Heart left ventricle (tissue), 16 donors: ENCODE results near the gene ZNF213. TPM values are rescaled to one million over a fixed set of nuclear protein-coding genes. Genes with fewer than 3 reads are reported as not detected.

Experiments used
- ATAC-seq, 4 donors: fragments of 200-7000 bp; cut with Tn5 transposase; one replicate each; pipeline ENCODE4 v1.9.1; 2020 to 2022; ENCODE audit warnings: moderate library complexity in 4 of 4, mild to moderate bottlenecking in 3 of 4, moderate number of reproducible peaks in 1 of 4
- DNase-seq, 5 donors: peaks; one replicate each; pipeline ENCODE4 v3.0.0-alpha.2; 2020
- H3K27ac ChIP-seq, 12 donors: fragments of 200-600 bp; sonication (generic) in 4 of 12; one replicate each; pipeline versions ENCODE4 v1.5.0 to v1.8.0; 2016 to 2022; ENCODE audit warnings: mild to moderate bottlenecking in 2 of 12
- H3K27me3 ChIP-seq, 9 donors: fragments of 200-600 bp; sonication (generic) in 2 of 9; one replicate each; pipeline versions ENCODE4 v1.5.1 to v1.8.0; 2016 to 2022; ENCODE audit warnings: mild to moderate bottlenecking in 3 of 9
- H3K36me3 ChIP-seq, 9 donors: fragments of 200-600 bp; sonication (generic) in 2 of 9; one replicate each; pipeline versions ENCODE4 v1.5.0 to v1.8.0; 2018 to 2022; ENCODE audit warnings: mild to moderate bottlenecking in 2 of 9
- H3K4me1 ChIP-seq, 12 donors: fragments of 200-600 bp; sonication (generic) in 4 of 12; one replicate each; pipeline versions ENCODE4 v1.5.0 to v1.8.0; 2016 to 2022; ENCODE audit warnings: mild to moderate bottlenecking in 3 of 12
- H3K4me3 ChIP-seq, 12 donors: fragments of 200-600 bp; sonication (generic) in 4 of 12; one replicate each; pipeline versions ENCODE4 v1.5.0 to v1.8.0; 2017 to 2022; ENCODE audit warnings: mild to moderate bottlenecking in 9 of 12, moderate library complexity in 4 of 12
- H3K9me3 ChIP-seq, 12 donors: fragments of 200-600 bp; sonication (generic) in 4 of 12; one replicate each; pipeline versions ENCODE4 v1.5.0 to v1.8.0; 2016 to 2022; ENCODE audit warnings: mild to moderate bottlenecking in 1 of 12
- POLR2A ChIP-seq, 2 donors: fragments of 450-650 bp; IDR thresholded peaks; one replicate each; pipeline ENCODE4 v1.6.1; 2017; ENCODE audit warnings: antibody characterized with exemption in 2 of 2, mild to moderate bottlenecking in 2 of 2, moderate library complexity in 2 of 2
- WGBS, 4 donors: extraction: QIAGEN DNeasy Blood & Tissue Kit in 2 of 4; methylation state at CpG; one replicate each; pipeline versions ENCODE4 v1.1.5 to v1.1.7; 2013 to 2018; 5-methylcytosine and 5-hydroxymethylcytosine counted together
- intact Hi-C, 10 donors: fragments of 100-400 bp; cut with DNase I; formaldehyde crosslinking; loops; one replicate each; pipeline versions ENCODE4 v1.11.1 to v1.14.2; 2022
- polyA plus RNA-seq, 2 donors: library from polyadenylated mRNA; stranded (reverse); fragments of 200-250 nt; gene quantifications; one replicate each; pipeline ENCODE4 v1.2.3, GENCODE V29; 2013
- total RNA-seq, 9 donors: library from RNA; depleted of rRNA in 2 of 9; stranded (reverse); fragments of >200 nt in 2 of 9; fragmentation: NEBNext Ultra II Directional in 3 of 9; extraction: Animal tissue kit (Norgen Biotek cat#: 25700) in 3 of 9; gene quantifications; one replicate each; pipeline versions ENCODE4 v1.1.0 to v1.2.4, GENCODE V29; 2016 to 2023
- TF ChIP-seq, protein P1 (sequence below), 12 donors: fragments of 200-600 bp; sonication (generic) in 4 of 12; IDR thresholded peaks; one replicate each; pipeline versions ENCODE4 v1.5.0 to v1.8.0; 2018 to 2022; ENCODE audit warnings: antibody characterized with exemption in 12 of 12, mild to moderate bottlenecking in 5 of 12
- donor health status: ischemic (EF 13 %, LVEDD 7.1; RV severe dilation, severe dysfunction).
- donor health status: healthy with polysubstance abuse.
- donor health status: DM: no; HTN: yes; CAD: no.
- donor health status: DM: no; HTN: no; CAD: no.
- donor health status: ischemic (EF 25% LVEDD 6.9; RV normal size, moderate dysfunction).
- donor health status: ischemic (EF 25% LVEDD 5.7; RV mildly dilated, moderate dysfunction).
- donor health status: healthy.
- donor health status: DM: yes; HTN: yes; CAD: no.
- donor health status: ischemic (EF 35%, LVEDD 5.7; RV mildly dilated, moderate dysfunction).
- donor health status: nonischemic (EF 11% LVEDD 7.7; RV severe dilation, severe dysfunction).
- donor health status: DM: yes; HTN: yes; CAD: no.
- donor health status: PGD.
- donor health status: ischemic (EF 29% LVEDD 5.4; RV normal size, mild dysfunction).
- donor health status: nonischemic (EF 23%, LVEDD 6.1; RV moderate dilation, normal function).

The ZNF213 gene
- total and polyA plus RNA-seq, 11 donors, result 6.7 to 14.3 (median 8.7) TPM

DNA sequence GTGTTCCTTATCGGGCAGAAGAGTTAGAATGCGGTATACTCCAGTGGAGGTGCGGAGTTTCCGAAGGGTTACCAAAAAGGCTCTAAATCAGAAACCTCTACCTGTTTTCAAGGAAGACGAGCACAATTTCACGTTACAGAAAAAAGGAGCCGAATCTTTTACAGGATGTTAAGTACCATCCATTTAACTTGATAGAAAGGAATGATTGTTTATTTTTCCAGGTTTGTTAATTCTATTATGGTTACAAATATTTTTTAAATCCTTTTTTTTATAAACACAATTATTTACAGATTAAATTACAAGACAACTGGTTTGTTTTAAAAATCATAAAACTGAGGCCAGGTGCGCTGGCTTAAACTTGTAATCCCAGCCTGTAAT, 18.2 kb downstream of the ZNF213 start:
- intact Hi-C loops, result loop anchor here in 1 of 10 donors (5.0 kb wide), 1 partner anchor 109 kb away; no protein-coding TSS in a partner anchor
- DNase-seq (no peak), ATAC-seq (no peak)
- Histone ChIP-seq H3K27me3 (no peaks in the 10 kb centered on the region), H3K9me3 (peaks cover 0 to 9% (median 0%) of the 10 kb centered on the region in 12 donors), H3K4me1 (peaks cover 0 to 34% (median 21%) of the 10 kb centered on the region in 12 donors), H3K4me3 (peak overlapping the region in 8 of 12 donors; percentile 65 to 82 (median 74)), H3K36me3 (no peaks in the 10 kb centered on the region), H3K27ac (peak overlapping the region in 7 of 12 donors; percentile 17 to 76 (median 54))
- 9 to 13% (median 12%) methylated on average over 8 of the region's 8 CpGs for WGBS, 4 donors
- TF ChIP-seq POLR2A (IDR thresholded peaks at IDR 0.05), result no peak
- TF ChIP-seq, protein P1, sequence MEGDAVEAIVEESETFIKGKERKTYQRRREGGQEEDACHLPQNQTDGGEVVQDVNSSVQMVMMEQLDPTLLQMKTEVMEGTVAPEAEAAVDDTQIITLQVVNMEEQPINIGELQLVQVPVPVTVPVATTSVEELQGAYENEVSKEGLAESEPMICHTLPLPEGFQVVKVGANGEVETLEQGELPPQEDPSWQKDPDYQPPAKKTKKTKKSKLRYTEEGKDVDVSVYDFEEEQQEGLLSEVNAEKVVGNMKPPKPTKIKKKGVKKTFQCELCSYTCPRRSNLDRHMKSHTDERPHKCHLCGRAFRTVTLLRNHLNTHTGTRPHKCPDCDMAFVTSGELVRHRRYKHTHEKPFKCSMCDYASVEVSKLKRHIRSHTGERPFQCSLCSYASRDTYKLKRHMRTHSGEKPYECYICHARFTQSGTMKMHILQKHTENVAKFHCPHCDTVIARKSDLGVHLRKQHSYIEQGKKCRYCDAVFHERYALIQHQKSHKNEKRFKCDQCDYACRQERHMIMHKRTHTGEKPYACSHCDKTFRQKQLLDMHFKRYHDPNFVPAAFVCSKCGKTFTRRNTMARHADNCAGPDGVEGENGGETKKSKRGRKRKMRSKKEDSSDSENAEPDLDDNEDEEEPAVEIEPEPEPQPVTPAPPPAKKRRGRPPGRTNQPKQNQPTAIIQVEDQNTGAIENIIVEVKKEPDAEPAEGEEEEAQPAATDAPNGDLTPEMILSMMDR (IDR thresholded peaks at IDR 0.05), result no peak

DNA sequence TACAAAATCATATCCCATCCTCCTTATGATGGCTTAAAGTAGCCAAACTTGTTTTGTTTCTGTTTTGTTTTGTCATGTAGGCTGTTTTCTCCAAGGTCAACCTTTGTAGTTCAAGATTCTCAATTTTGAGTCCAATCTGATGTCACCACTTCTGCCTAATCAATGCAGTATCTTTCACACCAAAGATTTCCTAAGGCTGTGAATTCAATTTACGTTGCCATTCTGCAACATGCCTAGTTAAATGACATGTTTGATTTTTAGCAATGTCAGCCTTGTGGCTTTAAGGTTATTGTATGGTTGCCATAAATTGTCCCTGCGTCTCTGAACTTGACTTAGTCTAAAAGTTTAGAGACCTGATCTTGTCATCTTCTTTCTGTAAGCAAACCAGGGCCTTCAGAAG, 20.4 kb downstream of the ZNF213 start:
- Histone ChIP-seq H3K27ac (no peak overlapping the region), H3K9me3 (peaks cover 0 to 9% (median 0%) of the 10 kb centered on the region in 12 donors), H3K4me1 (peaks cover 0 to 45% (median 23%) of the 10 kb centered on the region in 12 donors), H3K4me3 (no peak overlapping the region), H3K36me3 (no peaks in the 10 kb centered on the region), H3K27me3 (no peaks in the 10 kb centered on the region)
- ATAC-seq (no peak), DNase-seq (no peak)
- TF ChIP-seq POLR2A (IDR thresholded peaks at IDR 0.05), result no peak
- TF ChIP-seq, protein P1 (IDR thresholded peaks at IDR 0.05), result no peak
- intact Hi-C loops, result loop anchor here in 1 of 10 donors (5.0 kb wide), 1 partner anchor 127 kb away; the partner anchor contains the start of gene ZNF263
- WGBS, 4 donors, result 71 to 92% (median 91%) methylated on average over 2 of the region's 2 CpGs

DNA sequence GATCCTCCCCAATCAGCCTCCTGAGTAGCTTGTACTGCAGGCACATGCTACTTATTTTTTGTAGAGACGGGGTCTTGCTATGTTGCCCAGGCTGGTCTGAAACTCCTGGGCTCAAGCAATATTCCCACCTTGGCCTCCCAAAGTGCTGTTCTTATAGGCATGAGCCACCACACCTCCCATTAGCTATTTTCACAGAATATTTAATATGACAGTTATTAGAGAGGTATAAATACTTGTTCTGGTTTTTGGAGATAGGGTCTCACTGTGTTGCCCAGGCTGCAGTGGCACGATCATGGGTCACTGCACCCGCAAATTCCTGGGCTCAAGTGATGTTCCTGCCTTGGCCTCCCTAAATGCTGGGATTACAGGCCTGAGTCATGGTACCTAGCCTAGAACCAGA, 21.1 kb downstream of the ZNF213 start:
- Histone ChIP-seq H3K9me3 (peaks cover 0 to 9% (median 0%) of the 10 kb centered on the region in 12 donors), H3K4me3 (no peak overlapping the region), H3K36me3 (no peaks in the 10 kb centered on the region), H3K4me1 (peaks cover 0 to 44% (median 24%) of the 10 kb centered on the region in 12 donors), H3K27me3 (peaks cover 0 to under 1% (median 0%) of the 10 kb centered on the region in 9 donors), H3K27ac (no peak overlapping the region)
- DNase-seq (peak in 1 of 5 donors; percentile 4), ATAC-seq (no peak)
- TF ChIP-seq, protein P1 (IDR thresholded peaks at IDR 0.05), result no peak
- no peak for TF ChIP-seq POLR2A (IDR thresholded peaks at IDR 0.05)
- intact Hi-C loops, result loop anchor here in 1 of 10 donors (5.0 kb wide), 1 partner anchor 126 kb away; the partner anchor contains the start of gene ZNF263
- WGBS, 4 donors, result 94 to 98% (median 96%) methylated on average over 3 of the region's 3 CpGs

DNA sequence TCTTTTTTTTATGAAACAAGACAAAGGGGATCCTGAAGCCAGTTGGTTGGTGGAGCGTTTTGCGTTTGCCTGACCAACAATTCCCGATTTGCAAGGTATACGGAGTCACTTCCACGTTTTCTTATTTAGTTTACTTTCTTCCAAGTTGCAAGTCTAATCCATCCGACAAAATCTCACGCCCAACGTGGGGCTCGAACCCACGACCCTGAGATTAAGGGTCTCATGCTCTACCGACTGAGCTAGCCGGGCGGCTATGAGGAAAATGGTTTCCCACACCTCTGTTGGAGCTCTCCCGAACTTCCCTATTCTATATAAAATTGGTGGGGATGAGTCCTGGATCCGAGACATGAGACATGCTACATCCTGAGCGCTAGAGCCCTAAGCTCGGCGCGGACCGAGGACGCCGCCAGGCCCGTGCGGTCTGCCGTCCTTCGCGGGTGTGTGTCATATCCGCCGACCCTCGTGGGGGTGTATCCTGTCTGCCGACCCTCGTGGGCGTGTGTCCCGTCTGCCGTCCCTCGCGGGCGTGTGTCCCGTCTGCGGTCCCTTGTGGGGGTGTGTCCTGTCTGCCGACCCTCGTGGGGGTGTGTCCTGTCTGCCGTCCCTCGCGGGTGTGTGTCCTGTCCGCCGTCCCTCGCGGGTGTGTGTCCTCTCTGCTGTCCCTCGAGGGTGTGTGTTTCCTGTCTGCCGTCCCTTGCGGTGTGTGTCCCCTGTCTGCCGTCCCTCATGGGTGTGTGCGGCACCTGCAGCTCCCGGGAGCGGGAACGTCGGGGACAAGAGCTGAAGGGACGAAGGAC, 22.6 kb downstream of the ZNF213 start:
- Histone ChIP-seq H3K4me1 (peaks cover 0 to 29% (median 12%) of the 10 kb centered on the region in 12 donors), H3K9me3 (peaks cover 0 to 9% (median 0%) of the 10 kb centered on the region in 12 donors), H3K27me3 (peaks cover 0 to 4% (median 0%) of the 10 kb centered on the region in 9 donors), H3K27ac (peak overlapping the region; percentile 81 to 94 (median 88)), H3K4me3 (peak overlapping the region; percentile 47 to 84 (median 73)), H3K36me3 (no peaks in the 10 kb centered on the region)
- TF ChIP-seq POLR2A (IDR thresholded peaks at IDR 0.05), result no peak
- TF ChIP-seq, protein P1 (IDR thresholded peaks at IDR 0.05), result no peak
- DNase-seq (peak; percentile 39 to 72 (median 57)), ATAC-seq (peak in 3 of 4 donors; percentile 14 to 27 (median 15))
- WGBS, 4 donors, result 1 to 4% (median 1%) methylated on average over 17 to 59 of the region's 59 CpGs
- intact Hi-C loops, result loop anchor here in 1 of 10 donors (5.0 kb wide), 1 partner anchor 125 kb away; the partner anchor contains the start of gene ZNF263
